Measurements from ENCODE around the gene SLC17A9. TPM values are rescaled to one million over a fixed set of nuclear protein-coding genes. Genes with fewer than 3 reads are reported as not detected.

Gene SLC17A9
- total and polyA plus RNA-seq, 2 experiments from 2014 or later = 32.0 to 39.3 TPM

DNA sequence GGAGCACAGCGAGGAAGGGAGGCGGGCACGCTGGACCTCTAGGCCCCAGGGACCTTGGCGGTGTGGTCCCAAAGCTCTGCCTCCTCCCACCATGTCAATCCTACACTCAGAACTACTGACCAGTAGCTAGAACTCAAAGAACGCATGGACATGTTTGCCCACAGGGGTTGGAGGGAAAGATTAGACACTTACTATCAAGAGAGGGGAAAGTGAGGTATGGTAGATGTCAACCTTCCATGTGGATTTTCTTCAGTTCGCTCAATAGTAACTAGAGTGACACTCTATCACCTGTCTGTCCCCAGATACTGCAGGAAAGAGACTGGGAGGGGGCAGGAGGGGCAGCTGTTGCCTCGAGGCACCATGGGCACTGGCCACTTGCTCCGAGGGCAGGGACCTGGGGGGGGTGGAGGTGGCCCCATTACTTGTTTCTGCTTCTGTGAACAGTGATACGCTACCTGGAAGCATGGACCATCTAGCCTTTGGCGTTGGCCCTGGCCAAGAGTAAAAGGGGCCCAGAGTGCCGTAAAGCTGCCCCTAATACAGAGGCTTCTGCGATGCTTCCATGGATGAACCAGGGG lies 25.3 kb upstream of the SLC17A9 start:
- H3K9me3 Mint-ChIP-seq = no peaks in the 10 kb centered on the region; the same call in 2 of the 3 replicates
- H3K4me3 Mint-ChIP-seq = peak overlapping the region; percentile 76
- peaks cover 33% of the 10 kb centered on the region for H4K20me1 ChIP-seq (replicated peaks; ENCODE audit: insufficient read depth)
- peaks cover 52% of the 10 kb centered on the region for H3F3A ChIP-seq (replicated peaks; ENCODE audit: low read depth)
- no peaks in the 10 kb centered on the region for H3K27me3 ChIP-seq (ENCODE audit: insufficient read depth)
- DNase-seq (ENCODE audit: low spot score) (no peak), ATAC-seq (no peak)
- peak overlapping the region; percentile 95 for H3K4me3 ChIP-seq
- peaks cover 23% of the 10 kb centered on the region for H3K27me3 Mint-ChIP-seq (ENCODE audit: insufficient read depth, low read depth, poor library complexity)
- peaks cover 4% of the 10 kb centered on the region for H3K36me3 ChIP-seq (ENCODE audit: insufficient read depth)
- H3K4me2 ChIP-seq = peak overlapping the region; percentile 90
- peak overlapping the region; percentile 94 for H3K27ac ChIP-seq (ENCODE audit: low read depth)
- H3K9me2 ChIP-seq (ENCODE audit: insufficient read depth) = no peaks in the 10 kb centered on the region
- peaks cover 15% of the 10 kb centered on the region; the same call in 2 of the 3 replicates for H3K36me3 Mint-ChIP-seq (ENCODE audit: low read depth)
- peaks cover 84% of the 10 kb centered on the region for H3K79me2 ChIP-seq (replicated peaks; ENCODE audit: insufficient read depth)
- H2AFZ ChIP-seq = no peak overlapping the region
- peak overlapping the region; percentile 92 for H3K27ac Mint-ChIP-seq
- peaks cover 48% of the 10 kb centered on the region for H3K4me1 Mint-ChIP-seq
- H3K4me1 ChIP-seq (ENCODE audit: insufficient read depth) = peaks cover 62% of the 10 kb centered on the region
- TF ChIP-seq ZNF462 (CRISPR knock-in tag; IDR thresholded peaks at IDR 0.05) = no peak
- no peak for TF ChIP-seq EZH2 (IDR thresholded peaks at IDR 0.05; ENCODE audit: low read depth, unreplicated experiment)
- no peak for TF ChIP-seq NANOG (IDR thresholded peaks at IDR 0.05; ENCODE audit: borderline replicate concordance)
- TF ChIP-seq, protein P1, sequence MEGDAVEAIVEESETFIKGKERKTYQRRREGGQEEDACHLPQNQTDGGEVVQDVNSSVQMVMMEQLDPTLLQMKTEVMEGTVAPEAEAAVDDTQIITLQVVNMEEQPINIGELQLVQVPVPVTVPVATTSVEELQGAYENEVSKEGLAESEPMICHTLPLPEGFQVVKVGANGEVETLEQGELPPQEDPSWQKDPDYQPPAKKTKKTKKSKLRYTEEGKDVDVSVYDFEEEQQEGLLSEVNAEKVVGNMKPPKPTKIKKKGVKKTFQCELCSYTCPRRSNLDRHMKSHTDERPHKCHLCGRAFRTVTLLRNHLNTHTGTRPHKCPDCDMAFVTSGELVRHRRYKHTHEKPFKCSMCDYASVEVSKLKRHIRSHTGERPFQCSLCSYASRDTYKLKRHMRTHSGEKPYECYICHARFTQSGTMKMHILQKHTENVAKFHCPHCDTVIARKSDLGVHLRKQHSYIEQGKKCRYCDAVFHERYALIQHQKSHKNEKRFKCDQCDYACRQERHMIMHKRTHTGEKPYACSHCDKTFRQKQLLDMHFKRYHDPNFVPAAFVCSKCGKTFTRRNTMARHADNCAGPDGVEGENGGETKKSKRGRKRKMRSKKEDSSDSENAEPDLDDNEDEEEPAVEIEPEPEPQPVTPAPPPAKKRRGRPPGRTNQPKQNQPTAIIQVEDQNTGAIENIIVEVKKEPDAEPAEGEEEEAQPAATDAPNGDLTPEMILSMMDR (conservative IDR thresholded peaks at IDR 0.05; ENCODE audit: low read depth in 2 of 2) = no peak
